HFF-Myc (cell line): ENCODE data around the gene ABLIM1.

Experiments used
- DNase-seq: peaks from one replicate; pipeline ENCODE4 v3.0.0-alpha.2; 2011; ENCODE audit warnings: low read depth; ENCODE audit errors: extremely low read depth
- H3K4me3 ChIP-seq: replicated peaks from 2 replicates; pipeline ENCODE4 v1.5.1; 2011; ENCODE audit warnings: low read depth, mild to moderate bottlenecking, control low read depth, low read length
- CTCF ChIP-seq: IDR thresholded peaks from 2 replicates; pipeline ENCODE4 v1.5.1; 2012; ENCODE audit warnings: mild to moderate bottlenecking, low read depth, low read length, control low read depth; ENCODE audit errors: missing control alignments

ABLIM1 gene

GRCh38 chr10:114541797-114542160 is 116.3 kb downstream of the ABLIM1 start:
- TF ChIP-seq CTCF, result no peak
- no peak for DNase-seq

GRCh38 chr10:114541081-114541796 is 116.8 kb downstream of the ABLIM1 start:
- TF ChIP-seq CTCF, result no peak
- peak; percentile 95 for DNase-seq
- no peak overlapping the region for H3K4me3 ChIP-seq

More at GRCh38 chr10:114541797-114542160, 116.3 kb downstream of the ABLIM1 start:
- no peak overlapping the region for H3K4me3 ChIP-seq

GRCh38 chr10:114540236-114540635 is 117.8 kb downstream of the ABLIM1 start:
- no peak for DNase-seq
- H3K4me3 ChIP-seq, result no peak overlapping the region
- TF ChIP-seq CTCF, result no peak

GRCh38 chr10:114539623-114540022 is 118.5 kb downstream of the ABLIM1 start:
- TF ChIP-seq CTCF, result no peak
- DNase-seq, result no peak
- H3K4me3 ChIP-seq, result no peak overlapping the region

- no peak overlapping the region for H3K4me3 ChIP-seq
- no peak for DNase-seq
- TF ChIP-seq CTCF, result no peak
These were observed 119.7 kb downstream of the ABLIM1 start for GRCh38 chr10:114538181-114538906.

GRCh38 chr10:114537736-114538135 is 120.3 kb downstream of the ABLIM1 start:
- no peak overlapping the region for H3K4me3 ChIP-seq
- no peak for DNase-seq
- no peak for TF ChIP-seq CTCF

GRCh38 chr10:114534571-114534981 is 123.5 kb downstream of the ABLIM1 start:
- no peak for DNase-seq
- H3K4me3 ChIP-seq, result no peak overlapping the region
- TF ChIP-seq CTCF, result no peak
